ENCODE results near the gene MUC5B. TPM values are rescaled to one million over a fixed set of nuclear protein-coding genes. Genes with fewer than 3 reads are reported as not detected.

The MUC5B gene
- total RNA-seq, 2 experiments from 2014 or later, result not detected

DNA sequence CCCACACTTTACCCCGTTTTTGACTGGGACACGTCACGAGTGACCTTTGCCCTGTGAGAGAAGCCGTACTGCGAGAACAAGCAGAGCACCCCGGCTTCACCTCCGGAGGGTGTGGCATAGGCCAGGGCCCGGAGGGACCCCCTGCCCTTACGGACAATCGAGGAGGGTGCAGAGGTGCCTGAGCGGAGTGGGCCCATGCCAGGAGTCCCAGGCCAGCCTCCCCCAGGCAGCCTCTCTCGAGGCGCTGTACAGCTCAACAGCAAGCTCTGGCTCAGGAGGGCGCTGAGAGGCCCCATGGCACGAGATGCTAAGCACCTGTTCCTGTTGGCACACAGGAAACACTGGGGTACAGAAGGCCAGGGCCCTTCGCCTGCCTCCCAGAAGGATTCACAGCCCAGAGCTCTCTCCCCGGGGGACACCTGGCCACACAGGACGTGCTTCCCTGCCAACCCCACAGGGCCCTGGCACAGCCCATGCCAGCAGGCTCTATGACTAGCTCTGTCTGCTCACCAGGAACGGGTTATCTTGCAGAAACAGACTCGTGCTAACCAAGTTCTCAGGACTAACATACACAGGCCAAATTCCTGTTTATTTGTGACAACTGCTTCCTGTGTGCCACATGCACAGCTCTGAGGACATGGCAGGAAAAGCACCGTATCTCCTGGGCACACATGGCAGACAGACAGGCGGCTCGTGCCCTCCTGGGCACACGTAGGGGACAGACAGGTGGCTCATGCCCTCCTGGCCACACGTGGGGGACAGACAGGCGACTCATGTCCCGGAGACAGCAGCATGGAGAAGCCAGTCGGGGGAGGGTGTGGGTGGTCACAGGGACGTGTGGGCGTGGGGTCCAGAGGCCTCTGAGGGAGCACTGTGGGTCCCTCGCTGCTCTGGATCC is 75.0 kb downstream of the MUC5B start:
- ChIA-PET CTCF (no interaction called here), POLR2A (no interaction called here)
- intact Hi-C loops (cut with micrococcal nuclease), result no loop called here
- TF ChIP-seq, protein P1, sequence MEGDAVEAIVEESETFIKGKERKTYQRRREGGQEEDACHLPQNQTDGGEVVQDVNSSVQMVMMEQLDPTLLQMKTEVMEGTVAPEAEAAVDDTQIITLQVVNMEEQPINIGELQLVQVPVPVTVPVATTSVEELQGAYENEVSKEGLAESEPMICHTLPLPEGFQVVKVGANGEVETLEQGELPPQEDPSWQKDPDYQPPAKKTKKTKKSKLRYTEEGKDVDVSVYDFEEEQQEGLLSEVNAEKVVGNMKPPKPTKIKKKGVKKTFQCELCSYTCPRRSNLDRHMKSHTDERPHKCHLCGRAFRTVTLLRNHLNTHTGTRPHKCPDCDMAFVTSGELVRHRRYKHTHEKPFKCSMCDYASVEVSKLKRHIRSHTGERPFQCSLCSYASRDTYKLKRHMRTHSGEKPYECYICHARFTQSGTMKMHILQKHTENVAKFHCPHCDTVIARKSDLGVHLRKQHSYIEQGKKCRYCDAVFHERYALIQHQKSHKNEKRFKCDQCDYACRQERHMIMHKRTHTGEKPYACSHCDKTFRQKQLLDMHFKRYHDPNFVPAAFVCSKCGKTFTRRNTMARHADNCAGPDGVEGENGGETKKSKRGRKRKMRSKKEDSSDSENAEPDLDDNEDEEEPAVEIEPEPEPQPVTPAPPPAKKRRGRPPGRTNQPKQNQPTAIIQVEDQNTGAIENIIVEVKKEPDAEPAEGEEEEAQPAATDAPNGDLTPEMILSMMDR (IDR thresholded peaks at IDR 0.05), result no peak
- Mint-ChIP-seq H3K9me3 (no peaks in the 10 kb centered on the region), H3K4me3 (no peak overlapping the region), H3K27ac (no peak overlapping the region), H3K4me1 (ENCODE audit: low read depth) (peaks cover 5% of the 10 kb centered on the region), H3K36me3 (ENCODE audit: low read depth) (no peaks in the 10 kb centered on the region), H3K27me3 (no peaks in the 10 kb centered on the region)
- no peak for ATAC-seq
- DNase-seq, result no peak

DNA sequence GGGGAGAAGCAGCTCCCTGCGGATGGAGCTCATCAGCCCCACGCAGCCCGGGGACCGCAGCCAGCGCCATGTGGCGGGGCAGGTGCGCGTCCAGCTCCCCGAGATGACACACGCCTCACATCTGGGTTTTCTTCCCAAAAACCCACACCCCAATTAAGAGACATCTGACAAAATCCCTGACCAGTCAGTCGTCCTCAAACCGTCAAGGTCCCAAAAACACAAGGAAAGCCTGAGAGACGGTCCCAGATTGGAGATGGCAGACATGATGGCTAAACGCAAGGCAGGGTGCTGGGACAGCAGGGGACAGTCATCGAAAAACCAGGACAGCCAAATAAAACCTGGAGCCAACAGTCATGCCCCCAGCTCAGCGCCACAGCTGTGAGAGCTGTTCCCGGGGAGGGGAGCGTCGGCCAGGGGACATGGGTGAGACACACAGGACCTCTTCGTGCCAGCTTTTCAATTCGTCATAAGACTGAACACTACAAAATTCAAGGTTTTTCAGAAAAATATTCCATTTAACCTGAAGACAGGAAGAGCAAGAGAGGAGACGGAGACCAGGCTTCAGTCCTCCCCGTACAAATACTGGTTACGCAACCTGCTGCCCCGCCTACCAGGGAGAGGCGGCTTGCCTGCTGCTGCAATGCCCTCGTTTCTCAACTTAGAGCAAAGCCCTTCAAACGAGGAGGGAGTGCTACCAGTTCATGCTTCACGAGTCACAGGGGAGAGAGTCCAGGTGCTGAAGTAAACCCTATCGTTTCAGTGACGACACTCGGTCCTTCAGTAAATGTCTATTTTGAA is 76.0 kb downstream of the MUC5B start:
- DNase-seq (no peak), ATAC-seq (no peak)
- H3K27me3 Mint-ChIP-seq, result no peaks in the 10 kb centered on the region
- CTCF ChIA-PET, result no interaction called here
- H3K36me3 Mint-ChIP-seq (ENCODE audit: low read depth), result no peaks in the 10 kb centered on the region
- intact Hi-C loops (cut with micrococcal nuclease), result no loop called here
- POLR2A ChIA-PET, result no interaction called here
- H3K9me3 Mint-ChIP-seq, result no peaks in the 10 kb centered on the region
- no peak overlapping the region for H3K27ac Mint-ChIP-seq
- H3K4me1 Mint-ChIP-seq (ENCODE audit: low read depth), result peaks cover 12% of the 10 kb centered on the region
- TF ChIP-seq, protein P1 (IDR thresholded peaks at IDR 0.05), result no peak
- H3K4me3 Mint-ChIP-seq, result no peak overlapping the region

DNA sequence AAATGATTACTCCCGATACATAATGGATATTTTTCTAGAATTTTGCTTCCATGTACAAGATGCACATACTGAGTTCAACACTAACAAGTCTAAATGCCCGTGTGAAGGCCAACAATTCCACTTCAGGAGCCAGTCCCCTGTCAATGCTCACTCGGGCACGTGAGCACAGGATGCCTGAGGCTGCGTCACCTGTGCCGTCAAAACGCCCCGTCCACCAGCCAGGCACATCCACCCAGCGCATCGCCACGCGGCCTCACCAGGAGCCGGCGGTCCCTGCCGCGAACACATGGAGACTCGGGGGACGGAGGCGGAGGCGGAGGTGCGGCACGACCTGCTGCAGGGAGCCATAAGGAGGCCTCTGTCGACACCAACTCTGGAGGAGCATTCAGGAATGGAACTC is 76.8 kb downstream of the MUC5B start:
- no peak for DNase-seq
- H3K9me3 Mint-ChIP-seq, result no peaks in the 10 kb centered on the region
- H3K36me3 Mint-ChIP-seq (ENCODE audit: low read depth), result no peaks in the 10 kb centered on the region
- H3K4me3 Mint-ChIP-seq, result no peak overlapping the region
- H3K27me3 Mint-ChIP-seq, result no peaks in the 10 kb centered on the region
- TF ChIP-seq, protein P1 (IDR thresholded peaks at IDR 0.05), result no peak
- POLR2A ChIA-PET, result no interaction called here
- intact Hi-C loops (cut with micrococcal nuclease), result no loop called here
- H3K4me1 Mint-ChIP-seq (ENCODE audit: low read depth), result peaks cover 15% of the 10 kb centered on the region
- CTCF ChIA-PET, result no interaction called here
- ATAC-seq, result no peak
- no peak overlapping the region for H3K27ac Mint-ChIP-seq

DNA sequence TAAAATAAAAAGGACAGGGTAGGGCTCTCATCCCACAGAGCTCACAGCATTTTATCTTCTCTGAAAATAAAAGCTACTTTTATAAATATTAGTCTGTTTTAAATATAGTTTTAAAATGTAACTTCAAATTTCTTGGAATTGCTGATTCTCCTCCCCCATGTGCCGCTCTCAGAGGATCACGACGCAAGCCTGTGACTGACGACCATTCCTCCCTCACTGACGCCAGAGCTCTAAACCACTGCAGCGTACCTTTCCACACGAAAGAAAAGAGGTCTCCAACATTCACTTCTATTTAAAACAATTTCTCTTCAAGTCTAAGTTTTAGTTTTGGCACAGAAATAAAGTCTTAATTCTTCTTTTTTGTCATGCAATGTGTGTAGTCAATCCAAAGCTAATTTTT is 77.3 kb downstream of the MUC5B start:
- Mint-ChIP-seq H3K27me3 (no peaks in the 10 kb centered on the region), H3K36me3 (ENCODE audit: low read depth) (peaks cover 2% of the 10 kb centered on the region), H3K4me1 (ENCODE audit: low read depth) (peaks cover 18% of the 10 kb centered on the region), H3K4me3 (no peak overlapping the region), H3K27ac (no peak overlapping the region), H3K9me3 (no peaks in the 10 kb centered on the region)
- TF ChIP-seq, protein P1 (IDR thresholded peaks at IDR 0.05), result no peak
- POLR2A ChIA-PET, result no interaction called here
- DNase-seq, result no peak
- CTCF ChIA-PET, result no interaction called here
- intact Hi-C loops (cut with micrococcal nuclease), result no loop called here
- no peak for ATAC-seq
